HepG2 (cell line): ENCODE results near the gene PAIP1. TPM values are rescaled to one million over a fixed set of nuclear protein-coding genes. Genes with fewer than 3 reads are reported as not detected.
A peak's percentile ranks its signal among the peaks of the same experiment; 100 is the strongest.

Experiments used
- CC2D1A ChIP-seq: sonication (generic); formaldehyde crosslinking; IDR thresholded peaks from 2 replicates; pipeline ENCODE4 v1.8.1; 2023; ENCODE audit warnings: mild to moderate bottlenecking, missing genetic modification reagents
- HNRNPK ChIP-seq: fragments of 200-400 bp; formaldehyde crosslinking; IDR thresholded peaks from 2 replicates; pipeline ENCODE4 v1.6.1; 2018; ENCODE audit warnings: low read length, low read depth, moderate library complexity, mild to moderate bottlenecking; ENCODE audit not compliant: poor library complexity, severe bottlenecking
- KDM5A ChIP-seq: fragments of 200-600 bp; sonication (generic); IDR thresholded peaks from 2 replicates; pipeline ENCODE4 v1.7.0; 2018; ENCODE audit warnings: antibody characterized with exemption, mild to moderate bottlenecking, low read length, borderline replicate concordance
- KLF15 ChIP-seq: sonication (generic); formaldehyde crosslinking; IDR thresholded peaks from 2 replicates; pipeline ENCODE4 v1.8.1; 2023; ENCODE audit warnings: borderline replicate concordance, mild to moderate bottlenecking, inconsistent platforms, missing genetic modification reagents, mixed read lengths
- MED8 ChIP-seq: sonication (generic); formaldehyde crosslinking; IDR thresholded peaks from 2 replicates; pipeline ENCODE4 v1.8.1; 2023; ENCODE audit warnings: mild to moderate bottlenecking, missing genetic modification reagents; ENCODE audit not compliant: insufficient replicate concordance
- NCOA2 ChIP-seq: sonication (generic); formaldehyde crosslinking; IDR thresholded peaks from 2 replicates; pipeline ENCODE4 v1.8.0; 2022; ENCODE audit warnings: inconsistent platforms
- RFX5 ChIP-seq: IDR thresholded peaks from 2 replicates; pipeline ENCODE4 v1.6.1; 2011; ENCODE audit warnings: low read depth, low read length, improper control_type of control experiment
- SIN3A ChIP-seq: IDR thresholded peaks from 2 replicates; pipeline ENCODE4 v1.6.1; 2011; ENCODE audit warnings: low read depth, mild to moderate bottlenecking, control low read depth, low read length, borderline replicate concordance
- SOX5 ChIP-seq: IDR thresholded peaks from 2 replicates; pipeline ENCODE4 v1.6.1; 2016; ENCODE audit warnings: borderline replicate concordance
- SRF ChIP-seq: IDR thresholded peaks from 2 replicates; pipeline ENCODE4 v1.6.1; 2011; ENCODE audit warnings: mild to moderate bottlenecking, low read depth, low read length, moderate library complexity
- ZFP36 ChIP-seq: fragments of 150-350 bp; IDR thresholded peaks from 2 replicates; pipeline ENCODE4 v1.6.1; 2018; ENCODE audit warnings: borderline replicate concordance, low read length, low read depth; ENCODE audit not compliant: partially characterized antibody
- ZNF382 ChIP-seq: sonication (generic); formaldehyde crosslinking; IDR thresholded peaks from 2 replicates; pipeline ENCODE4 v1.5.0; 2020; ENCODE audit warnings: missing genetic modification reagents, mild to moderate bottlenecking, borderline replicate concordance
- ZNF556 ChIP-seq: sonication (generic); formaldehyde crosslinking; IDR thresholded peaks from 2 replicates; pipeline ENCODE4 v1.4.0; 2020; ENCODE audit warnings: mild to moderate bottlenecking, missing genetic modification reagents, borderline replicate concordance
- polyA plus RNA-seq, 8 experiments: library from polyadenylated mRNA; depleted of rRNA in 3 of 8; stranded (reverse) in 7 of 8; unstranded in 1 of 8; fragments of >200 nt; fragmentation: Illumina TruSeq in 4 of 8; extraction: Trizol in 4 of 8; gene quantifications; 2 replicates each; pipeline versions ENCODE4 v1.2.1 to v1.2.3, GENCODE V29; 2011 to 2016; ENCODE audit warnings: low read depth in 4 of 8, missing spikeins in 1 of 8, mixed read lengths in 1 of 8; ENCODE audit not compliant: insufficient read depth in 1 of 8
- total RNA-seq, 5 experiments: library from RNA; depleted of rRNA; stranded (reverse); fragments of >200 nt; fragmentation: Illumina TruSeq; extraction: Trizol; gene quantifications; 2 replicates each; pipeline ENCODE4 v1.2.3, GENCODE V29; 2016; ENCODE audit warnings: low read depth in 1 of 5
- TF ChIP-seq, protein P1 (sequence below): sonication (generic); formaldehyde crosslinking; IDR thresholded peaks from 2 replicates; pipeline ENCODE4 v1.4.0; 2020; ENCODE audit warnings: missing genetic modification reagents
- TF ChIP-seq, protein P2 (sequence below): sonication (generic); formaldehyde crosslinking; IDR thresholded peaks from 2 replicates; pipeline ENCODE4 v1.5.0; 2020; ENCODE audit warnings: missing genetic modification reagents, mild to moderate bottlenecking, borderline replicate concordance
- TF ChIP-seq, protein P3 (sequence below): sonication (generic); formaldehyde crosslinking; IDR thresholded peaks from 2 replicates; pipeline ENCODE4 v1.4.0; 2020; ENCODE audit warnings: mild to moderate bottlenecking, missing genetic modification reagents
- TF ChIP-seq, protein P4 (sequence below): sonication (generic); formaldehyde crosslinking; IDR thresholded peaks from 2 replicates; pipeline ENCODE4 v1.4.0; 2020; ENCODE audit warnings: mild to moderate bottlenecking, missing genetic modification reagents
- TF ChIP-seq, protein P5 (sequence below): sonication (generic); formaldehyde crosslinking; IDR thresholded peaks from 2 replicates; pipeline ENCODE4 v1.9.0; 2022; ENCODE audit warnings: missing genetic modification reagents, mild to moderate bottlenecking, borderline replicate concordance

The PAIP1 gene
- total and polyA plus RNA-seq, 2 of the 13 experiments (the other 11 are each of a cell fraction or from before 2014, with no cell fraction given): 96.6 to 116 TPM

DNA sequence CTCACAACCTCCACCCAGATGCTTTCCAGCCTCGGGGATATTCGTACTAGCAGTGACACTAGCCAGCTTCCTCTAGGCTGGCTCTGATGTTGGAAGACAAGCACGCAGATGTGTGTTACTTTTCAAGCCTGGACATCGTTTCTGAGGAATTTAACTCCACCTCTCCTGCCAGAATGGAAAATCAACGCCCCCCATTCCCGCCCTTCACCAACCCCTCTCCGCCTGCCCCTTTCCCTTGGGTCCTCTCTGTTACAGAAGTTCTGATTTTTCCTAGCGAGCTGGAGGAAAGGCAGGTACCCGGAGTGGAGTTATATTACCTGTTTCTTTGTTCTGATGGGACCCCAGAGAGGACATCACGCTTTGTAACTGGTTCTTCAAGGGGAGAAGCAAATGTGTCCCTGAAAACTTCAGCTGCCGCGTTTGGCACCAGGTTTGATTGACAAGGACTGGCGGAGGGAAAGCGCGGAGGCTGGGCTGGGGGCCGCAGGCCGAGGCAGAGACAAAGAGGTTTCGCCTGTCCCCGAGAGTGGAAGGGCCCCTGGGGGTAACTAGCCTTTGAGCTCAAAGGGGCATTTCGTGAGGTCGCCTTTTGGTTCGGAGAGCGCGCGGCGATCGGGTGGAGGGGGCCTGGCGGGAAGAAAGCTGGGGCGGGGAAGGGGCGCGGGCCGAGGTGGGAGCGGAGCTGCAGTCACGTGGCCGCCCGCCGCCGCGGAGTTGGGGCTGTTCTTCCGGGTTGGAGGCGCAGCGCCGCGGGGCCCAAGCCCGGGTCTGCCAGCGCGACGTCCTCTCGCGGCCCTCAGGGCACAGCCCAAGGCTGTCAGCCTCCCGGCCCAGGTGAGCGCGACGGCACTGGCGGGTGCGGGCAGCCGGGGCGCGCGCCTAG lies 45.8 kb upstream of the PAIP1 start, which contains the start of gene NNT (continued):
- TF ChIP-seq, protein P1, sequence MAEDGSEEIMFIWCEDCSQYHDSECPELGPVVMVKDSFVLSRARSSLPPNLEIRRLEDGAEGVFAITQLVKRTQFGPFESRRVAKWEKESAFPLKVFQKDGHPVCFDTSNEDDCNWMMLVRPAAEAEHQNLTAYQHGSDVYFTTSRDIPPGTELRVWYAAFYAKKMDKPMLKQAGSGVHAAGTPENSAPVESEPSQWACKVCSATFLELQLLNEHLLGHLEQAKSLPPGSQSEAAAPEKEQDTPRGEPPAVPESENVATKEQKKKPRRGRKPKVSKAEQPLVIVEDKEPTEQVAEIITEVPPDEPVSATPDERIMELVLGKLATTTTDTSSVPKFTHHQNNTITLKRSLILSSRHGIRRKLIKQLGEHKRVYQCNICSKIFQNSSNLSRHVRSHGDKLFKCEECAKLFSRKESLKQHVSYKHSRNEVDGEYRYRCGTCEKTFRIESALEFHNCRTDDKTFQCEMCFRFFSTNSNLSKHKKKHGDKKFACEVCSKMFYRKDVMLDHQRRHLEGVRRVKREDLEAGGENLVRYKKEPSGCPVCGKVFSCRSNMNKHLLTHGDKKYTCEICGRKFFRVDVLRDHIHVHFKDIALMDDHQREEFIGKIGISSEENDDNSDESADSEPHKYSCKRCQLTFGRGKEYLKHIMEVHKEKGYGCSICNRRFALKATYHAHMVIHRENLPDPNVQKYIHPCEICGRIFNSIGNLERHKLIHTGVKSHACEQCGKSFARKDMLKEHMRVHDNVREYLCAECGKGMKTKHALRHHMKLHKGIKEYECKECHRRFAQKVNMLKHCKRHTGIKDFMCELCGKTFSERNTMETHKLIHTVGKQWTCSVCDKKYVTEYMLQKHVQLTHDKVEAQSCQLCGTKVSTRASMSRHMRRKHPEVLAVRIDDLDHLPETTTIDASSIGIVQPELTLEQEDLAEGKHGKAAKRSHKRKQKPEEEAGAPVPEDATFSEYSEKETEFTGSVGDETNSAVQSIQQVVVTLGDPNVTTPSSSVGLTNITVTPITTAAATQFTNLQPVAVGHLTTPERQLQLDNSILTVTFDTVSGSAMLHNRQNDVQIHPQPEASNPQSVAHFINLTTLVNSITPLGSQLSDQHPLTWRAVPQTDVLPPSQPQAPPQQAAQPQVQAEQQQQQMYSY (CRISPR knock-in tag): peak; percentile 63; the same call in 1 of the 2 replicates
- TF ChIP-seq SOX5 (CRISPR knock-in tag) (no peak), CC2D1A (CRISPR knock-in tag) (no peak), MED8 (CRISPR knock-in tag) (no peak), KDM5A (0 out of 2 replicates have a peak, but pooled peaks have one; percentile 25), ZNF382 (CRISPR knock-in tag) (no peak), ZFP36 (no peak), SIN3A (peak; percentile 88; the same call in 1 of the 2 replicates), RFX5 (no peak), ZNF556 (CRISPR knock-in tag) (peak; percentile 78; the same call in 1 of the 2 replicates), KLF15 (CRISPR knock-in tag) (no peak), SRF (no peak), HNRNPK (peak; percentile 67), NCOA2 (no peak)
- TF ChIP-seq, protein P2, sequence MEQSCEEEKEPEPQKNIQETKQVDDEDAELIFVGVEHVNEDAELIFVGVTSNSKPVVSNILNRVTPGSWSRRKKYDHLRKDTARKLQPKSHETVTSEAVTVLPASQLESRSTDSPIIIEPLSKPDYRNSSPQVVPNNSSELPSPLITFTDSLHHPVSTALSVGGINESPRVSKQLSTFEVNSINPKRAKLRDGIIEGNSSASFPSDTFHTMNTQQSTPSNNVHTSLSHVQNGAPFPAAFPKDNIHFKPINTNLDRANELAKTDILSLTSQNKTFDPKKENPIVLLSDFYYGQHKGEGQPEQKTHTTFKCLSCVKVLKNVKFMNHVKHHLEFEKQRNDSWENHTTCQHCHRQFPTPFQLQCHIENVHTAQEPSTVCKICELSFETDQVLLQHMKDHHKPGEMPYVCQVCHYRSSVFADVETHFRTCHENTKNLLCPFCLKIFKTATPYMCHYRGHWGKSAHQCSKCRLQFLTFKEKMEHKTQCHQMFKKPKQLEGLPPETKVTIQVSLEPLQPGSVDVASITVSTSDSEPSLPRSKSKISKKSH (CRISPR knock-in tag): 0 out of 2 replicates have a peak, but pooled peaks have one; percentile 6
- TF ChIP-seq, protein P3, sequence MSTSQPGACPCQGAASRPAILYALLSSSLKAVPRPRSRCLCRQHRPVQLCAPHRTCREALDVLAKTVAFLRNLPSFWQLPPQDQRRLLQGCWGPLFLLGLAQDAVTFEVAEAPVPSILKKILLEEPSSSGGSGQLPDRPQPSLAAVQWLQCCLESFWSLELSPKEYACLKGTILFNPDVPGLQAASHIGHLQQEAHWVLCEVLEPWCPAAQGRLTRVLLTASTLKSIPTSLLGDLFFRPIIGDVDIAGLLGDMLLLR (CRISPR knock-in tag): peak; percentile 85; the same call in 1 of the 2 replicates
- TF ChIP-seq, protein P4, sequence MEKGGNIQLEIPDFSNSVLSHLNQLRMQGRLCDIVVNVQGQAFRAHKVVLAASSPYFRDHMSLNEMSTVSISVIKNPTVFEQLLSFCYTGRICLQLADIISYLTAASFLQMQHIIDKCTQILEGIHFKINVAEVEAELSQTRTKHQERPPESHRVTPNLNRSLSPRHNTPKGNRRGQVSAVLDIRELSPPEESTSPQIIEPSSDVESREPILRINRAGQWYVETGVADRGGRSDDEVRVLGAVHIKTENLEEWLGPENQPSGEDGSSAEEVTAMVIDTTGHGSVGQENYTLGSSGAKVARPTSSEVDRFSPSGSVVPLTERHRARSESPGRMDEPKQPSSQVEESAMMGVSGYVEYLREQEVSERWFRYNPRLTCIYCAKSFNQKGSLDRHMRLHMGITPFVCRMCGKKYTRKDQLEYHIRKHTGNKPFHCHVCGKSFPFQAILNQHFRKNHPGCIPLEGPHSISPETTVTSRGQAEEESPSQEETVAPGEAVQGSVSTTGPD: no peak
- TF ChIP-seq, protein P5, sequence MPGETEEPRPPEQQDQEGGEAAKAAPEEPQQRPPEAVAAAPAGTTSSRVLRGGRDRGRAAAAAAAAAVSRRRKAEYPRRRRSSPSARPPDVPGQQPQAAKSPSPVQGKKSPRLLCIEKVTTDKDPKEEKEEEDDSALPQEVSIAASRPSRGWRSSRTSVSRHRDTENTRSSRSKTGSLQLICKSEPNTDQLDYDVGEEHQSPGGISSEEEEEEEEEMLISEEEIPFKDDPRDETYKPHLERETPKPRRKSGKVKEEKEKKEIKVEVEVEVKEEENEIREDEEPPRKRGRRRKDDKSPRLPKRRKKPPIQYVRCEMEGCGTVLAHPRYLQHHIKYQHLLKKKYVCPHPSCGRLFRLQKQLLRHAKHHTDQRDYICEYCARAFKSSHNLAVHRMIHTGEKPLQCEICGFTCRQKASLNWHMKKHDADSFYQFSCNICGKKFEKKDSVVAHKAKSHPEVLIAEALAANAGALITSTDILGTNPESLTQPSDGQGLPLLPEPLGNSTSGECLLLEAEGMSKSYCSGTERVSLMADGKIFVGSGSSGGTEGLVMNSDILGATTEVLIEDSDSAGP (CRISPR knock-in tag): peak; percentile 49; the same call in 1 of the 2 replicates
